ENCODE data around the gene KIAA0930. TPM values are rescaled to one million over a fixed set of nuclear protein-coding genes. Genes with fewer than 3 reads are reported as not detected.
A peak's percentile ranks its signal among the peaks of the same experiment; 100 is the strongest.

The KIAA0930 gene
- total RNA-seq, 3 donors from 2014 or later: 29.4 to 45.3 (median 35.1) TPM

- no peak overlapping the region for H3K27ac ChIP-seq
- H3K9me3 ChIP-seq: no peaks in the 10 kb centered on the region
- DNase-seq (ENCODE audit: low spot score in 2 of 2): no peak
- H3K36me3 ChIP-seq: no peaks in the 10 kb centered on the region
- TF ChIP-seq POLR2AphosphoS5 (IDR thresholded peaks at IDR 0.05) (no peak), POLR2A (IDR thresholded peaks at IDR 0.05) (no peak)
- TF ChIP-seq, protein P1, sequence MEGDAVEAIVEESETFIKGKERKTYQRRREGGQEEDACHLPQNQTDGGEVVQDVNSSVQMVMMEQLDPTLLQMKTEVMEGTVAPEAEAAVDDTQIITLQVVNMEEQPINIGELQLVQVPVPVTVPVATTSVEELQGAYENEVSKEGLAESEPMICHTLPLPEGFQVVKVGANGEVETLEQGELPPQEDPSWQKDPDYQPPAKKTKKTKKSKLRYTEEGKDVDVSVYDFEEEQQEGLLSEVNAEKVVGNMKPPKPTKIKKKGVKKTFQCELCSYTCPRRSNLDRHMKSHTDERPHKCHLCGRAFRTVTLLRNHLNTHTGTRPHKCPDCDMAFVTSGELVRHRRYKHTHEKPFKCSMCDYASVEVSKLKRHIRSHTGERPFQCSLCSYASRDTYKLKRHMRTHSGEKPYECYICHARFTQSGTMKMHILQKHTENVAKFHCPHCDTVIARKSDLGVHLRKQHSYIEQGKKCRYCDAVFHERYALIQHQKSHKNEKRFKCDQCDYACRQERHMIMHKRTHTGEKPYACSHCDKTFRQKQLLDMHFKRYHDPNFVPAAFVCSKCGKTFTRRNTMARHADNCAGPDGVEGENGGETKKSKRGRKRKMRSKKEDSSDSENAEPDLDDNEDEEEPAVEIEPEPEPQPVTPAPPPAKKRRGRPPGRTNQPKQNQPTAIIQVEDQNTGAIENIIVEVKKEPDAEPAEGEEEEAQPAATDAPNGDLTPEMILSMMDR (IDR thresholded peaks at IDR 0.05): no peak
- H3K27me3 ChIP-seq: no peaks in the 10 kb centered on the region
- intact Hi-C loops (cut with DNase I; ENCODE audit: low total_unique reads): no loop called here
- H3K4me3 ChIP-seq: no peak overlapping the region
- peaks cover 0 to 7% of the 10 kb centered on the region in 2 donors for H3K4me1 ChIP-seq
Observed at GRCh38 chr22:45273452-45274075, 32.9 kb upstream of the KIAA0930 start.

DNA sequence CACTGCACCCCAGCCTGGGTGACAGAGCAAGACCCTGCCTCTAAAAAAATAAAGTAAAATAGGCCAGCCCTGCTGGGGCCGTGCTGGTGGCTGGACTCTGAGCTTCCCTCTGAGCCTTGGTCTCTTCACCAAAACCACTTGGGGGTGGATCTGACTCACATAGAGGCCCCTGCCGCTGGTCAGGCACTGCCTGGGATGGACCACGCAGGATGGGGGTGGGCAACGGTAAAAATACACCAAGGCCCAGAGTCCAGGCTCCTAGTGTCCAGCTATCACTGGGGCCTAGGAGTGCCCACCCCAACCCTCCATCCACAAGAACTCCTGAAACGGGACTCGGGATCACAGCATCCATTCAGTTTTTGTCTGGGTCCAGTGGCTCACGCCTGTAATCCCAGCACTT lies 31.8 kb upstream of the KIAA0930 start:
- no peaks in the 10 kb centered on the region for H3K9me3 ChIP-seq
- intact Hi-C loops (cut with DNase I; ENCODE audit: low total_unique reads): no loop called here
- peaks cover 0 to 7% of the 10 kb centered on the region in 2 donors for H3K4me1 ChIP-seq
- H3K36me3 ChIP-seq: no peaks in the 10 kb centered on the region
- H3K4me3 ChIP-seq: no peak overlapping the region
- no peak for DNase-seq (ENCODE audit: low spot score in 2 of 2)
- no peak for TF ChIP-seq POLR2A (IDR thresholded peaks at IDR 0.05)
- no peak for TF ChIP-seq POLR2AphosphoS5 (IDR thresholded peaks at IDR 0.05)
- TF ChIP-seq, protein P1 (IDR thresholded peaks at IDR 0.05): no peak
- no peaks in the 10 kb centered on the region for H3K27me3 ChIP-seq
- H3K27ac ChIP-seq: peak overlapping the region; percentile 6 to 89

DNA sequence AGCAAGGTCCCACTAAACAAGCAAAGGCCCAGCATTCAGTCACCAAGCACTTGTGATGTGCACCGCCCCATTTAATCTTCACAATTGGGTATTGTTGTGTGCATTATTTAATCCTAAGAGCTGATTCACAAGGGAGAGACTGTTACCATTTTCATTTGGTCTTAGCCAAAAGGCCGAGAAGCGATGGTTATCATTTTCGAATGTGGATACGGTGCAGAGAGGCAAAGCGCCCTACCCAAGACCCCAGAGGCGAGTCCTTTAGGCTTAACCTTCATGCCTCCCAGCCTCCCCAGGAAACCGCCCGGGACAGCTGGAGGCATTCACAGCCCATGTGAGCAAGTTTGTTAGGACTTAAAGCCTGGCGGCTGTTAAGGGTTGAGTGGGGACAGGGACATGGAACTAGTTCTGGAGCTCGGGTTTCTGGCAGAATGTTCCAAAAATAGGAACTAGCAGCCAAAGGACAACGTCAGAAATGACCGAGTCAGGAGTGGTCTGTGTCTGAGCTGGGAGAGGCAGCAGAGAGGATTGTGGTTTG lies 31.0 kb upstream of the KIAA0930 start:
- TF ChIP-seq POLR2AphosphoS5 (IDR thresholded peaks at IDR 0.05): peak in 1 of 3 donors; percentile 49
- TF ChIP-seq, protein P1 (IDR thresholded peaks at IDR 0.05): no peak
- peaks cover 0 to 7% of the 10 kb centered on the region in 2 donors for H3K4me1 ChIP-seq
- intact Hi-C loops (cut with DNase I; ENCODE audit: low total_unique reads): no loop called here
- H3K27ac ChIP-seq: peak overlapping the region; percentile 6 to 89
- no peaks in the 10 kb centered on the region for H3K27me3 ChIP-seq
- H3K36me3 ChIP-seq: no peaks in the 10 kb centered on the region
- no peaks in the 10 kb centered on the region for H3K9me3 ChIP-seq
- DNase-seq (ENCODE audit: low spot score in 2 of 2): peak in 1 of 2 donors; percentile 23
- no peak overlapping the region for H3K4me3 ChIP-seq

DNA sequence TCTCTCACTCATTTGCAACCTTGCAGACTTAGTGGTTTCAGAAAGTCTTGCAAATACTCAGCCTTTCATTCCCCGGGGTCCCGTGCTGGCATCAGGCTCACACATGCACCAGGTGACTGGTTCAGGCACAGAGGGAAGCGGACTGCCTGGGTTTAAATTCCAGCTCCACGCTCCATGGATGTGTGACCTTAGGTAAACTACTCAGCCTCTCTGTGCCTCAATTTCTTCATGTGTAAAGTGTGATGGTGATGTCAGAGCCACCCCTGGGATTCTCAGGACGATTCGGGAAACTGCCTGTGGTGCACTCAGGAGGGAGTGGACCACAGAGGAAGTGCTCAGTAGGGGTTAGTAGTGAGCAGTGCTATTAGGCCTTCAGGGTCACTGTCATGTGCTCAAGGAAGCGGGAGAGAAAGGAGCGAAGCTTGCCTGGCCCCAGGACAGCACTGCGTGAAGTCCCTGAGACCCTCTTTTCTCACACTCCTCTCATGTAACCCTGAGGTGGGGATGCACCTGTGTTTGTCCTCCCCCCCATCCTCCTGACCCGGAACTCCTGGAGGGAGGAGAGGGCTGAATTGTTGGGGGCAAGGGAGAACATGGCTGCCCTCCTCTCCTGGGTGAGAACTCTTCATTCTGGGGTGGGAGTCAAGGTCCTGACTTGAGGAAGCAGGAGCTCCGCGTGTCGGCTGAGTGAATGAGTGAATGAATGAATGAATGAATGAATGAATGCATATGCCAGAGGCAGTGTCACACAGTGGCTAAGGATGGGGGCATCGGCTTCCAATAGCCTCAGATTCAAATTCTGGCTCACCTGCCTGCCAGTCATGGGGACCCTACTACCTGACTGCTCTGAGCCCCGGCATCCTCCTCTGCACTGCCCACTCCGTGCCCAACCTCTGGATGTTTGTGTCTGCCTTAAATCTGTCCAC lies 29.7 kb upstream of the KIAA0930 start:
- DNase-seq (ENCODE audit: low spot score in 2 of 2): no peak
- no peaks in the 10 kb centered on the region for H3K36me3 ChIP-seq
- TF ChIP-seq POLR2AphosphoS5 (IDR thresholded peaks at IDR 0.05): no peak
- TF ChIP-seq, protein P1 (IDR thresholded peaks at IDR 0.05): no peak
- intact Hi-C loops (cut with DNase I; ENCODE audit: low total_unique reads): no loop called here
- peak overlapping the region in 1 of 2 donors; percentile 29 for H3K27ac ChIP-seq
- H3K4me1 ChIP-seq: peaks cover 0 to 7% of the 10 kb centered on the region in 2 donors
- H3K27me3 ChIP-seq: no peaks in the 10 kb centered on the region
- no peaks in the 10 kb centered on the region for H3K9me3 ChIP-seq
- H3K4me3 ChIP-seq: no peak overlapping the region

Data from breast epithelium (tissue), 4 donors.